HG03432 (cell line): ENCODE measurements around the gene ULK1.

ENCODE experiments used
- ATAC-seq: cut with Tn5 transposase; IDR thresholded peaks from one replicate; pipeline ENCODE4 v1.9.1; 2021; ENCODE audit warnings: mild to moderate bottlenecking, moderate library complexity; ENCODE audit not compliant: unreplicated experiment

ULK1 gene

DNA sequence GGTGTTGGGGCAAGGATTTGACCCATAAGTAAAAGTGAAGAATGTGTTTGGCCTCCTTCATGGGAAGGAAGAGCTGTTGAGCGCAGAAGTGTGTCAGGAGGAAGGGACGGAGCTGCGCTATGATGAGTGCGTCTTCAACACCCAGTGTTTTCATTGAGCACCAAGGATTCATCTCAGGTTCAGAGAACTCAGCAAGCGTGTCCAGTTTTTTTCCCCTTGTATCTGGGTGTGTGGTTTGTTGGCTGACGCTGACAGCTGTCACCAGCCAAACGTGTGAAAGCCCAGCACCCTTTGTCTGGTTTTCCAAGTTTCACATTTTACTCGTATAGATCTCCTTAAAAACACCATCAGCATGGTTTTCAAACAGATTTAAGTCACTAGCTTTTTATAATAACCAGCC is 67.6 kb downstream of the ULK1 start:
- ATAC-seq, result no peak

GRCh38 chr12:131963381-131963780 is 69.0 kb downstream of the ULK1 start:
- ATAC-seq, result no peak

- no peak for ATAC-seq
Observed at GRCh38 chr12:131965073-131965472, 70.7 kb downstream of the ULK1 start.

DNA sequence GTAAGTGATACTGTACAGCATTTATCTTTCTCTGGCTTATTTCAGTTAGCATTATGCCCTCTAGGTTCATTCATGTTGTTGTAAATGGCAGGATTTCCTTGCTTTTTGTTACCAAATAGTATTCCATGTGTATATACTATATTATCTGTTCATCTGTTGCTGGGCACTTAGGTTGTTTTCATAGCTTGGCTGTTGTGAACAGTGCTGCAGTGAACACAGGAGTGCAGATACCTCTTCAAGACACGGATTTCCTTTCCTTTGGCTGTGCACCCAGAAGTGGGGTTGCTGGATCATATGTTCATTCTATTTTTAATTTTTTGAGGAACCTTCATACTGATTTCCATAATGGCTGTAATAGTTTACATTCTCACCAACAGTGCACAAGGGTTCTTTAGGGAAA is 76.8 kb downstream of the ULK1 start:
- ATAC-seq, result no peak
